ENCODE data around the gene SLC16A4. TPM values are rescaled to one million over a fixed set of nuclear protein-coding genes. Genes with fewer than 3 reads are reported as not detected.
"Not testable (repeated sequence)": the region's sequence is repeated elsewhere in the genome, so short reads cannot be mapped to it uniquely, and the experiment has no call there.

The SLC16A4 gene
- total RNA-seq, 2 donors from 2014 or later, result 3.4 to 5.8 TPM

DNA sequence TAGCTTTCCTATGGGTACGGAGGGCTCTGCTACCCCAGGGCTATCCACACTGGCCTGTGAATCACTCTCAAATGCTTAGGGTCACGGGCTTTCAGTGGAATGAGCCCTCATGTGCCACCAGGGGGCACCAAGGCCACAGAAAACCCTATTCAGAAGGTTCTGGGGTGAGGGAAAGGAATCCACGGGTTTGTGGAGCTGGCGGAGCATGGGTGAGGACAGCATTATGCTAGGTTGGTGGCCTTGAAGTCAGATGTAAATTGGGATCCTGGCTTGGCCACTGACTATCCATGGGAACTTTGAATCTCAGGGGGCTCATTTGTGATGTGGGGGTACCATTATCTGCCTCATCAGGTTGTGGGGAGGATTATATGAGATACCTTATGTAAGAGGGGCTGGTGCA is 21.8 kb upstream of the SLC16A4 start:
- peak; percentile 66 to 85 for ATAC-seq
- intact Hi-C loops (cut with DNase I), result loop anchor here (1.0 to 2.0 kb wide), 2 partner anchors 48 kb away; no protein-coding TSS in a partner anchor
- peak; percentile 86 for DNase-seq

DNA sequence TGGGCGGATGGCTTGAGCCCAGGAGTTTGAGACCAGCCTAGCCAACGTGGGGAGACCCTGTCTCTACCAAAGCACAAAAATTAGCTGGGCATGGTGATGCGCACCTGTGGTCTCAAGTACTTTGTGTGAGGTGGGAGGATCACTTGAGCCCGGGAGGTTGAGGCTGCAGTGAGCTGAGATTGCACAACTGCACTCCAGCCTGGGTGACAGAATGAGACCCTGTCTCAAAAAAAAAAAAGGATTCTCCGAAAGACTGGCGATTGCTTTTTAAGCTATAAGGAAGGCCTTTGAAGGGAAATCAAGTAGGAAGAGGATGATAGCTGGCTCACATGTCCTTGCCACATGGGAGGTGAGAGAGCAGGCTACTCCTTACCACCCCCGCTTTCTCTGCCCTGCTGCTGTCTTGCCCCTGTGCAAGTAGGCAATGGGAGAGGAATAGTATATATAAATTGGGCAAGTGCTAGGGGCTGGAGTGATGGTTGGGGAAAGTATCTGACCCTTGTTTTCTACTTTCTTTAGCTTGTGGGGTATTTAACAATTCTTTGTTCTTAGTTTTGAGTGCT is 20.4 kb upstream of the SLC16A4 start:
- intact Hi-C loops (cut with DNase I), result no loop called here

DNA sequence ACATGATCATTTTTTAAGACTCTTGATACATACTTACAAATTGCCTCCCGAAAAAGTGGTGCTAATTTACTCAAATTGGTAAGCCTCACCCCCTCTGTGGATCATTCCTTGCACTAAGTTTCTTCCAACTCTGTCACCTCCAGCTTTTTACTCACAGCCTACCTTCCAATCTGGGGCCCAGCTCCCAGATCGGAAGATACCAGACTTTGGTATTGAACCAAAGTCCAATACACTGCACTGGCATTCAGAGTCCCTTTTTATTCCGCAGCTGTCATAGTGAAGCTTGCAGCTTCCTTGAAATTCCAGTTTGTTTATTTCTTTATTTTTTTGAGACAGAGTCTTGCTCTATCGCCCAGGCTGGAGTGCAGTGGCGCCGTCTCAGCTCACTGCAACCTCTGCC is 18.5 kb upstream of the SLC16A4 start:
- no peak for DNase-seq
- intact Hi-C loops (cut with DNase I), result loop anchor here in 1 of 2 donors (5.0 kb wide), 1 partner anchor 202 kb away; no protein-coding TSS in a partner anchor
- no peak for ATAC-seq

More for the DNA sequence above, 20.4 kb upstream of the SLC16A4 start:
- no peak for DNase-seq
- ATAC-seq, result no peak

DNA sequence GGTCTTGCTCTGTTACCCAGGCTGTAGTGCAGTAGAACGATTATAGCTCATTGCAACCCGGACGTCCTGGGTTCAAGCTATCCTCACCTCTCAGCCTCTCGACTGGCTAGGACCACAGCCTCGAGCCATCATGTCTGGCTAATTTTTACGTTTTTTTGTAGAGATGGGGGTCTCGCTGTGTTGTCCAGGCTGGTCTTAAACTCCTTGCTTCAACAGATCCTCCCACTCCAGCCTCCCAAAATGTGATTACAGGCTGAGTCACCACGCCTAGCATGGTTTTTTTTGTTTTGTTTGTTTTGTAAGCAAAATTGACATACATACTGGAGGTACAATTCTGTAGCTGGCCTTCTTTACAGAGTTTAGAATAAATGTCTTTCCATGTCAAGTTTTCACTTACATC is 17.7 kb upstream of the SLC16A4 start:
- intact Hi-C loops (cut with DNase I), result loop anchor here in 1 of 2 donors (5.0 kb wide), 1 partner anchor 201 kb away; no protein-coding TSS in a partner anchor
- DNase-seq (no peak), ATAC-seq (no peak)

DNA sequence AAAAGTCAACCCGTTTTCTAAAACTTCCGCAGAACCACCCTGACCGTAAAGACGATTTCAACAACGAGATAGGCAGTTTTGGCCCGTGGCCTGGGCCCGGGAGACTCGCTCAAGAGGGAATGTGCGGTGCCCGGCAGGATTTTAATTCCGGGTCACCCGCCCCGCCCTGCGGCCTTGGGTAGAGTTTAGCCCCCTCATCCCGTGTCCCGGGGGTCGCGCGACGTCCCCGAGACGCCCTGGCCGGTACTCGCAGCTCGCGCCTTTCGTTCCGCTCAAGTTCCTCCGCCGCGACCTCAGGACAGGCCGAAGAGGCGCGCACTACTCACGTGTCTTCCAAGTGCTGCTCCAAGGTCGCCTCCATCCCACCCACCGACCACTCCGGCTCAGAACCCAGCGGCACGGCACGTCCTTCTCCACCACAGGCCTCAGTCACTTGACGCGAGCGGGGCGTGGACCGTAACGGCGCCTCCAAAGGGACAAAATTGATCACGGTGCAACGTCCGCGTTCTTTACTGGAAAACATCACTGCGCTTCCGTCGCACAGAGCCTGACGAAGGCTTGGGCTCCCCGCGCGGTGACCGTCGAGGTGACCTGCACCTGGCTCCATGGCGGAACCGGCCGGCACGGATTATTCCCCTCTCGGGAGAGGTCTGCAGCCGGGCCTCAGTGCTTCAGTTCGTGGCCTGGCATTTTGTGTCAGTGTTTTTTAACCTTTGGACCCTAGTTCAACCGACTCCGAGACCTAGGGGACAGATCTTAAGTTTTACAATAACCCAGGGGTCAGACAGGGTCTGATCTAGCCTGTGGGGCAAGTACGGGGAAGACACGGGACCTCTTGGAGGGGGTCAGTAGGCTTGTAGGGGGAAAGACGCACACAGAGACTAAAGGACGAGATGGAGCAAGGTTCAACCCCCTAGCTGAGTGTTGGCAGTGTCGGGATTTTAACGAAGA is 16.7 kb upstream of the SLC16A4 start, which contains the start of gene LAMTOR5:
TSS of gene LAMTOR5 (minus strand) at position 435 of the 951 bp plus-strand sequence. CDS start at position 361, 74 bp downstream.
- peak; percentile 96 to 97 for ATAC-seq
- DNase-seq, result peak; percentile 94
- intact Hi-C loops (cut with DNase I), result loop anchor here in 1 of 2 donors (2.0 to 5.0 kb wide), 2 partner anchors 69 to 200 kb away; partner anchors contain the start of gene RBM15

DNA sequence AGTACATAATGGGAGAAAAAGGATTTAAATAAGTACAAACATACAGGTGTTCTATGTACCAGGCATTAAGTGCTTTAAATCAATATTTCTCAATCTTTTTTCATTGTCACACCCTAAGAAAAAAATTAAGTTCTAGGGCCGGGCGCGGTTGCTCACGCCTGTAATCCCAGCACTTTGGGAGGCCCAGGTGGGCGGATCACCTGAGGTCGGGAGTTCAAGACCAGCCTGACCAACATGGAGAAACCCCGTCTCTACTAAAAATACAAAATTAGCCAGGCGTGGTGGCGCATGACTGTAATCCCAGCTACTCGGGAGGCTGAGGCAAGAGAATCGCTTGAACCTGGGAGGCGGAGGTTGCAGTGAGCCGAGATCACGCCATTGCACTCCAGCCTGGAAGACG is 15.6 kb upstream of the SLC16A4 start:
- intact Hi-C loops (cut with DNase I), result loop anchor here in 1 of 2 donors (2.0 to 5.0 kb wide), 2 partner anchors 68 to 199 kb away; partner anchors contain the start of gene RBM15
- not testable (repeated sequence) for DNase-seq, ATAC-seq

DNA sequence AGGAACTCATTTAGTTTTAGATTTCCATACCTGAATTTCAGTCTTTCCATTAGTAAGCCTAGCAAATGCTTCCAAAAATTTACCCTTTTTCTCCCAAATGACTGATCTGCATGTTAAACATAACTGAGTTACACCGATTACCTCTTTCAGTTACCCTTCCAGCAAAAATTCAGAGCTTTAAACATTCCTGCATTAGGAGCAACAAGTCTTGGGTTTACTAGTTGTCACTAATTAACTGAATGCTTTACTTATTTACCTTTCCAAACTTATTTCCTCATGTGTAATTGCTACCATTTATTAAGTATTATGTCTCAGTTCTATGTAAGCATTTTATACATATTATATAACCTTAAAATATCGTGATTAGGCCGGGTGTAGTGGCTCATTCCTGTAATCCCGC is 13.6 kb upstream of the SLC16A4 start:
- intact Hi-C loops (cut with DNase I), result no loop called here
- DNase-seq, result no peak
- ATAC-seq, result no peak

DNA sequence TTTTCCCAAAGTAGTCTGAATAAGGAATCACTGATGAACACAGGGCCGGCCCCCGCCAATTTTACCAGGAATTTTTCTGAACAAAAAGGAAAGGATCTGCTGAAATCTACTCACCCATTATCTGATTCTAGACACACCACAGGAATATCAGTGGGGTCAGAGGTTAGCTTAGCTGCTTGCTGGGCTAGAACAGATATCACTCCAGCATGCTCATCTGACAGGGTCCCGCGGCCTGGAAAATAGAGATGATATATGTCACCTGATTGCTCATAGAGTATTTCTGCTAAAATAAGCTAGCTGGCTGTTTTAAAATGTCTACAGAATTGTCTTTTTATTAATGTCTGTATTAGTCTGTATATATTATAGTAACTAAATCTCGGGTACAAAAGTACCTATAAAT is 13.0 kb upstream of the SLC16A4 start:
- intact Hi-C loops (cut with DNase I), result no loop called here
- ATAC-seq (no peak), DNase-seq (no peak)

DNA sequence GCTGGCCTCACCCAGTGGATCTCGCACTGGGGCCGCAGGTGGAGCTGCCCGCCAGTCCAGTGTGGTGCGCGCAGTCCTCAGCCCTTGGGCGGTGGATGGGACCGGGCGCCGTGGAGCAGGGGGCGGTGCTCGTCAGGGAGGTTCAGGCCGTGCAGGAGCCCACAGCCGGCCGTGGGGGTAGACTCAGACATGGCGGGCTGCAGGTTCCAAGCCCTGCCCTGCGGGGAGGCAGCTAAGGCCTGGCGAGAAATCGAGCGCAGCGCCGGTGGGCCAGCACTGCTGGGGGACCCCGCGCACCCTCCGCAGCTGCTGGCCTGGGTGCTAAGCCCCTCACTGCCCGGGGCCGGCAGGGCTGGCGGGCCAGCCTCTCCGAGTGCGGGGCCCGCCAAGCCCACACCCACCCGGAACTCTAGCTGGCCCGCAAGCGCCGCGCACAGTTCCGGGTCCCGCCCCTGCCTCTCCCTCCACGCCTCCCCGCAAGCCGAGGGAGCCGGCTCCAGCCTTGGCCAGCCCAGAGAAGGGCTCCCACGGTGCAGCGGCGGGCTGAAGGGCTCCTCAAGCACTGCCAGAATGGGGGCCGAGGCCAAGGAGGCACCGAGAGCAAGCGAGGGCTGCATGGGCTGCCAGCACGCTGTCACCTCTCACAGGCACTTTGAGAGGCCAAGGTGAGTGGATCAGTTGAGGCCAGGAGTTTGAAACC is 5.6 kb upstream of the SLC16A4 start:
- intact Hi-C loops (cut with DNase I); DNase-seq; ATAC-seq: not testable (repeated sequence)

DNA sequence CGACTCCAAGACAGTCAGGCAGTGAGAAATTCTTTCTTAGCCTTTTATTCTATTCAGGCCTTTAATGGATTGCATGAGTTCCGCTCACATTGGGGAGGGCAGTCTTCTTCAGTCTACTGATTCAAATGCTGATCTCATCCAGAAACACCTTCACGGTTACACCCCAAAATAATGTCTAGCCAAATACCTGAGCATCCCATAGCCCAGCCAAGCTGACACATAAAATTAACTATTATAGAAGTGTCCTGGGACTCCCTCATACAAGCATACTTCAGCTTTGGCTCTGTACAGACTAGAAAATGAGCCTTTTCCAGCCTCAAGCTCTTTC is 3.6 kb upstream of the SLC16A4 start:
- ATAC-seq (no peak), DNase-seq (no peak)
- intact Hi-C loops (cut with DNase I), result no loop called here

DNA sequence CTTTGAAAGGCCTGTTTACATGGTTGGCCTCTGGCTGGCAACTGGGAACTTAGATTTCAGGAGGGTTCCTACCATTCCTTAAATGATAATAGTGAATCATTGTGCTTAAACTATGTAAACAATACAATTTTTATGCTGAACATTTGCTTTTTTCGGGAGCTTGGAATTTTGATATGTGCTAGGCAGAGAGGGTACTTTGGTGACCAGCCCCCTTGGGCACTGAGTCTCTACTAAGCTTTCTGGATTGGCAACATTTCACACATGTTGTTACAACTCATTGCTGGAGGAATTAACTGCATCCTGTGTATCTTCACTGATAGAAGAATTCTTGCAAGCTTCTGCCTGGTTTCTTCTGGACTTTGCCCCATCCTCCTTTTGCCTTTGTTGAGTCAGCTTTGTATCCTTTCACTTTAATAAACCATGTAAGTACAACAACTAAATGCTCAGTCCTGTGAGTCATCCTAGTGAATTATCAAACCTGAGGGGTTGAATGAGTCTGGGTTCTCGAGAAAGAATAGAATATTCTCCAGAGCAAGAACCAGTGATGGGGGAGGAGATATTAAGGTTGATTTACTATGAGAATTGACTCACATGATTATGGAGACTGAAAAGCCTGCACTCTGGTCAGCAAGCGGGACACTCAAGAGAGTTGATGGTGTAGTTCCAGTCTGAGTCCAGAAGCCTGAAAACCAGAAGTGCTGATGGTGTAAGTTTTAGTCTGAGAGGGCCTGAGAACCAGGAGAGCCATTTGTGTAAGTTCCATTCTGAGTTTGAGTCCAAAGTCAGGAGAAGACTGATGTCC is 3.1 kb upstream of the SLC16A4 start:
- ATAC-seq, result no peak
- intact Hi-C loops (cut with DNase I), result no loop called here
- DNase-seq, result no peak

DNA sequence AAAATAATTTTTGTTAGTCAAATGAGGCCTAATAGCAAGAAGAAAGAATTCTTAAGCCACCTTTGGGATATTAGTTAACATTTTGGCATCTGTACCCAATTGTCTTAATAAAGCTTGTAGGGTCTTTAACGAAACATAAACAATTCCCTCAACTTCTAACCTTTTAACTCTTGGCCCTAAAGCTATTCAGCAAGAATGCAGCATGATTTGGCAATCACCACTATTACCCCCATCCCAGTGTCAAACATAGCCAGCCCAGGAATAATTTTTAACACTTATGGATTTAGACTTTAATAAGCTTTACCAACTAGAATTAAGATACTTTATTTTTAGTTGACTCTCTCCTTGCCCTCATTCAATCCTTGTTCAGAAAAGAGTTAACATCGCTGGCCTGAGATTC is 2.5 kb upstream of the SLC16A4 start:
- no peak for ATAC-seq
- intact Hi-C loops (cut with DNase I), result no loop called here
- DNase-seq, result no peak

DNA sequence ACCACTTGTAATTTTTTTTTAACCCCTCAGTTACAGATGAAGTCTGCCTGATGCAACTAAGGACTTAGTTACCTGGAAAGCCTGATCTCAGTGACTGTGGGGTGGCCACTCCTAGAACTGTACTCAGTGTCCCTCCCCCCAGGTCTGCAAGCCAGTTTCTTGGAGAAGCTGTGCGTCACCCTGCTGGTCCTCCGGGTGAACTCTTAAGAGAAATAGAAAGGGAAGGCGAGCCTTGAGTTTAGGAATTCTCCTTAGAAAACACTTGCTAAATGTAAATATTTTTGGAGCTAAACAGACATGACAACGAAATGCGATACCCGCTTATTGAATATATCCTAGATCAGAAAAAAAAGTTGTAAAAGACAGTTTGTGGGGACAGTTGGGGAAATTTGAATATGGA is 730 bp downstream of the SLC16A4 start:
- peak; percentile 71 to 85 for ATAC-seq
- peak; percentile 43 for DNase-seq
- intact Hi-C loops (cut with DNase I), result no loop called here

DNA sequence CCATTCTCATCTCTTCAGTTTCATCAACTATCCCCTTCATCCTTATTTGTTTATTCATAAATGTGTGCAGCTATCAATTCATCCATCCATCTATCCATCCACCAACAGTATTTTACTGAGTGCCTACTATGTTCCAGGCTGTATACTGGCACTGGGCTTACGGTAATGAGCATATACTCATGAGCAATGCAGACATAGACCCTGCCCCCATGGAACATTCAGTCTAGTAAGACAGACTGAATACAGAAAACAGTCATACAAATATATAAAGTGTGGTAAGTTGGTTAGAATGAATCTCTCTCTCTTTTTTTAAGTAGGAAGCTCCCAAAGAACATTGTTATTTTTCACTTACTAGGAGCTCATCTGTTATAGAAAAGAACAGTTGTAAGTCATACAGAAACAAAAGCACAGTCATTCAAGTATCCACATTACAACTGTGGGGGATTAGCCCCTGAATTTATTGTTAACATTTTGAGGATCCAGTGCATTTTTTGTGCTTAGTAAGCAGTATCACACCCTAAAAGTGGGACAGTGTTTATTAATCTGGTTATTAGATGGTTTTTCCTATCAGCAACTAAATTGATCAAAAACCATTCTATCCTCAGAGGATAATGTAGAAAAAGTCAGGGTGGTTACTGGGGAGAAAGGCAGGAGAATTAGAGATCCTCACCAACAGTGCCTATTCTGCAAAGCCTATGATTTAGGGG is 3.6 kb downstream of the SLC16A4 start:
- no peak for DNase-seq
- ATAC-seq, result no peak
- intact Hi-C loops (cut with DNase I), result no loop called here

DNA sequence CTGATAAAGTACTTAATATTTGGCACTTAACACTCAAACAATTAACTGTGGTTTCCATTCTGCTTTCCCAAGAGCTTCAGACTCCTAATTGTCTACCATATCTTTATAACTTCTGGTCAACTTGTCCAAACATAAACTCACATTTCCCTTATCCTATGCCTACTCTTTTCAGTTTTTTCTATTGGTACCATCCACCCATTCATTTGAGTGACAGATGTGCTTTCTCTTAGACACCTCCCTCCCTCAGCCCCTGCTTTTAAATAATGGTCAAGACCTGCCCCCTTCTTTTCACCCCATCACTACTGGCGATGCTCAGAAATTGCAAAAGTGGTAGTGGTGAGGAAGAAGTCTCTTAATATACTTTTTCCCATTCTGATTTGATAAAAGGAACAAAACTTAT is 5.5 kb downstream of the SLC16A4 start:
- no peak for DNase-seq
- ATAC-seq, result no peak
- intact Hi-C loops (cut with DNase I), result no loop called here

DNA sequence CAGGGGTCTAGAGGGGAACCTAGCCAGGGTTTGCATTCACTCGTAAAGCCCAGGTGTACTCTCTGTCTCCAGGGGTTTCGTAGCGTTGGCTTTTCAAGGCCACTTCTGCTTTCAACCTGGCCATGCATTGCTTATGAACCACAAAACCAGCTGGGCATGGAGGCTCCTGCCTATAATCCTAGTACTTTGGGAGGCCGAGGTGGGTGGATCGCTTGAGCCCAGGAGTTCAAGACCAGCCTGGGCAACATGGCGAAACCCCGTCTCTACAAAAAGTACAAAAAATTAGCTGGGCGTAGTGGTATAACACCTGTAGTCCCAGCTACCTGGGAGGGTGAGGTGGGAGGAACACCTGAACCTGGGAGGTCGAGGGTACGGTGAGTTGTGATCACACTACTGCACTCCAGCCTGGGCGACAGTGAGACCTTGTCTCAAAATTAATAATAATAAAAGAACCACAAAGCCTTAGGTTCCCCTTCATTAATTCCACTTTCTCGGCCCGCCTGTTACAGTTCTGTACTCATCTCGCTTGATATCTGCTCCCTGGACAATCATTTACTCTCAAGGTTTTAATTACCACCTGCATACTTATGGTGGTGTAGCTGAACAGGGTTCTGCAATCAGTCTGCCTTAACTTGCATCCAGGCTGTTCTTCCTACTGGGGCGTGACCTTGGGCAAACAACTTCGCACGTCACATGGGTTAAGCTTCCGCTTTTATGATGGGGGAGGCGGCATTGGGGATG is 6.1 kb downstream of the SLC16A4 start:
- ATAC-seq (no peak), DNase-seq (no peak)
- intact Hi-C loops (cut with DNase I), result no loop called here

DNA sequence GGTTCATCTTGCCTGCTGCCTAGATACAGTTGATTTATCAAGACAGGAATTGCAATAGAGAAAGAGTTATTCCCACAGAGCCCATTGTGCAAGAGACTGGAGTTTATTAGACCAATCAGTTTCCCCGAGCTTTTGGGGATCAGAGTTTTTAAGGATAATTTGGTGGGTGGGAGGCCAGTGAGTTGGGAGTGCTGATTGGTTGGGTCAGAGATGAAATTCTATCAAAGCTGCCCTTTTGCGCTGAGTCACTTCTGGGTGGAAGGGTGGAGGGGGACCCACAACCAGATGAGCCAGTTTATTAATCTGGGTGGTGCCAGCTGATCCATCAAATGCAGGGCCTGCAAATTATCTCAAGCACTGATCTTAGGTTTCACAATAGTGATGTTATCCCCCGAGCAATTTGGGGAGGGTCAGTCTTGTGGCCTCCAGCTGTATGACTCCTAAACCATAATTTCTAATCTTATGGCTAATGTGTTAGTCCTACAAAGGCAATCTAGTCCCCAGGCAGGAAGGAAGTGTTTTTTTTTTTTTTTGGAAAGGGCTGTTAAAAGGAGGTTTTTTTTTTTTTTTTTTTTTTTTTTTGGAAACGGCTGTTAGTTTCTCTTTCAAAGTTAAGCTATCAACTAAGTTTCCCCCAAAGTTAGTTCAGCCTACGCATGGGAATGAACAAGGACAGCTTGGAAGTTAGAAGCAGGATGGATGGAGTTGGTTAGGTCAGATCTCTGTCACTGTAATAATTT is 7.4 kb downstream of the SLC16A4 start:
- DNase-seq (no peak), ATAC-seq (peak in 1 of 2 donors; percentile 15)
- intact Hi-C loops (cut with DNase I), result no loop called here
